HCT116 (cell line): ENCODE measurements around the gene UBA7.

Source experiments
- FOSL1 ChIP-seq: IDR thresholded peaks from 2 replicates; pipeline ENCODE4 v1.6.1; 2012; ENCODE audit warnings: low read depth
- POLR2AphosphoS5 ChIP-seq: IDR thresholded peaks from 2 replicates; pipeline ENCODE4 v1.6.1; 2011; ENCODE audit warnings: mild to moderate bottlenecking, low read depth, low read length, moderate library complexity
- RAD21 ChIP-seq: IDR thresholded peaks from 2 replicates; pipeline ENCODE4 v1.6.1; 2012; ENCODE audit warnings: low read depth, mild to moderate bottlenecking
- SP1 ChIP-seq: IDR thresholded peaks from 2 replicates; pipeline ENCODE4 v1.6.1; 2012; ENCODE audit warnings: low read depth
- TF ChIP-seq, protein P1 (sequence below): IDR thresholded peaks from 2 replicates; pipeline ENCODE4 v1.6.1; 2012
- TF ChIP-seq, protein P2 (sequence below), 3 experiments: fragments of 200-600 bp in 1 of 3; sonication (generic) in 1 of 3; IDR thresholded peaks in 2 of 3; conservative IDR thresholded peaks in 1 of 3; 2 replicates each; pipeline ENCODE4 v1.5.1; 2012 to 2017; ENCODE audit warnings: low read depth in 2 of 3, low read length in 2 of 3, antibody characterized with exemption in 1 of 3, borderline replicate concordance in 1 of 3, control low read depth in 1 of 3, mild to moderate bottlenecking in 1 of 3, mixed read lengths in 1 of 3, mixed run types in 1 of 3, moderate library complexity in 1 of 3; ENCODE audit not compliant: insufficient read depth in 1 of 3

DNA sequence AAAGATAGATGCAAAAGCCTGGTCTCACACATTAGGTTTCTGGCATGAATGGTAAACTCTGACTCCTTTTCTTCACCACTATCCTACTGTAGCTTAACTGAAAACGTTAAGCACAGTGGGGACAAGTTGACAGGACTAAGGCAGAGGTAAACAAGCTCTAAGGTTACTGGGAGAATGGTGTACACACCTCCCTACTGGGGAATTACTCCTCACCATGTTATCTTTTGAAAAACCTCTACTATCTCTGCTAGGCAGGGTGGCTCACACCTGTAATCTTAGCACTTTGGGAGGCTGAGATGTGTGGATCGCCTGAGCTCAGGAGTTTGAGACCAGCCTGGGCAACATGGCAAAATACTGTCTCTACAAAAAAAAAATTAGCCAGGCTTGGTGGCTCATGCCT lies 56.6 kb downstream of the UBA7 start:
- TF ChIP-seq, protein P1, sequence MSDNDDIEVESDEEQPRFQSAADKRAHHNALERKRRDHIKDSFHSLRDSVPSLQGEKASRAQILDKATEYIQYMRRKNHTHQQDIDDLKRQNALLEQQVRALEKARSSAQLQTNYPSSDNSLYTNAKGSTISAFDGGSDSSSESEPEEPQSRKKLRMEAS = no peak
- no peak for TF ChIP-seq POLR2AphosphoS5
- TF ChIP-seq, protein P2, sequence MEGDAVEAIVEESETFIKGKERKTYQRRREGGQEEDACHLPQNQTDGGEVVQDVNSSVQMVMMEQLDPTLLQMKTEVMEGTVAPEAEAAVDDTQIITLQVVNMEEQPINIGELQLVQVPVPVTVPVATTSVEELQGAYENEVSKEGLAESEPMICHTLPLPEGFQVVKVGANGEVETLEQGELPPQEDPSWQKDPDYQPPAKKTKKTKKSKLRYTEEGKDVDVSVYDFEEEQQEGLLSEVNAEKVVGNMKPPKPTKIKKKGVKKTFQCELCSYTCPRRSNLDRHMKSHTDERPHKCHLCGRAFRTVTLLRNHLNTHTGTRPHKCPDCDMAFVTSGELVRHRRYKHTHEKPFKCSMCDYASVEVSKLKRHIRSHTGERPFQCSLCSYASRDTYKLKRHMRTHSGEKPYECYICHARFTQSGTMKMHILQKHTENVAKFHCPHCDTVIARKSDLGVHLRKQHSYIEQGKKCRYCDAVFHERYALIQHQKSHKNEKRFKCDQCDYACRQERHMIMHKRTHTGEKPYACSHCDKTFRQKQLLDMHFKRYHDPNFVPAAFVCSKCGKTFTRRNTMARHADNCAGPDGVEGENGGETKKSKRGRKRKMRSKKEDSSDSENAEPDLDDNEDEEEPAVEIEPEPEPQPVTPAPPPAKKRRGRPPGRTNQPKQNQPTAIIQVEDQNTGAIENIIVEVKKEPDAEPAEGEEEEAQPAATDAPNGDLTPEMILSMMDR (IDR thresholded peaks at IDR 0.05 in 2 of 3, conservative IDR thresholded peaks at IDR 0.05 in 1 of 3; ENCODE audit: borderline replicate concordance in 1 of 3, insufficient read depth in 1 of 3, low read depth in 2 of 3, low read length in 2 of 3) = no peak
- no peak for TF ChIP-seq FOSL1
- TF ChIP-seq SP1 = no peak
- no peak for TF ChIP-seq RAD21
